ENCODE results near the gene FGF3.

DNA sequence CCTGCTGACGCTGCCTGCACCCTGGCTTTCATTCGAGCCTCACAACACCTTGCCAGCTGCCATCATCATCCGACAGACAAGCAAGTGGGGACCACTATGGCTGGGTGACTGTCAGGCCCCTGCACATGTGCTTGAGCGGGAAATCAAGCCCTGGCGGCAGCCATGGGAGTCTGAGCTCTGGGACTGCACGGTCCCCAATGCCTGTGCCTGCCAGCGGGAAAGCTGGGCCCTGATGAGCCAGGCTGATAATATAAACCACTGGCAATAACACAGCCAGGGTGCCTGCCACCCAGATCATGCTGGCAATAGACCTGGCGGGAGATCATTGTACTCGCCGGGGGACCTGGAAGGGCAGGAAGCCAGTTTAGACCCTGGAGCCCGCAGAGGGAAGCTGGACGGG, 2.5 kb downstream of the FGF3 start:
- TF ChIP-seq EZH2 (IDR thresholded peaks at IDR 0.05; ENCODE audit: insufficient read depth, poor library complexity, severe bottlenecking) (no peak), EZH2phosphoT487 (IDR thresholded peaks at IDR 0.05; ENCODE audit: insufficient read depth, low read depth) (no peak)

Measured in GM23248 (cell line).